Measurements from ENCODE around the gene AKR1E2.

AKR1E2 gene

GRCh38 chr10:4828005-4828404 lies 2.0 kb downstream of the AKR1E2 start:
- intact Hi-C loops (cut with DNase I; ENCODE audit: low total_unique reads) = no loop called here
- TF ChIP-seq, protein P1, sequence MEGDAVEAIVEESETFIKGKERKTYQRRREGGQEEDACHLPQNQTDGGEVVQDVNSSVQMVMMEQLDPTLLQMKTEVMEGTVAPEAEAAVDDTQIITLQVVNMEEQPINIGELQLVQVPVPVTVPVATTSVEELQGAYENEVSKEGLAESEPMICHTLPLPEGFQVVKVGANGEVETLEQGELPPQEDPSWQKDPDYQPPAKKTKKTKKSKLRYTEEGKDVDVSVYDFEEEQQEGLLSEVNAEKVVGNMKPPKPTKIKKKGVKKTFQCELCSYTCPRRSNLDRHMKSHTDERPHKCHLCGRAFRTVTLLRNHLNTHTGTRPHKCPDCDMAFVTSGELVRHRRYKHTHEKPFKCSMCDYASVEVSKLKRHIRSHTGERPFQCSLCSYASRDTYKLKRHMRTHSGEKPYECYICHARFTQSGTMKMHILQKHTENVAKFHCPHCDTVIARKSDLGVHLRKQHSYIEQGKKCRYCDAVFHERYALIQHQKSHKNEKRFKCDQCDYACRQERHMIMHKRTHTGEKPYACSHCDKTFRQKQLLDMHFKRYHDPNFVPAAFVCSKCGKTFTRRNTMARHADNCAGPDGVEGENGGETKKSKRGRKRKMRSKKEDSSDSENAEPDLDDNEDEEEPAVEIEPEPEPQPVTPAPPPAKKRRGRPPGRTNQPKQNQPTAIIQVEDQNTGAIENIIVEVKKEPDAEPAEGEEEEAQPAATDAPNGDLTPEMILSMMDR (IDR thresholded peaks at IDR 0.05) = no peak
- no peak overlapping the region for H3K4me3 ChIP-seq

DNA sequence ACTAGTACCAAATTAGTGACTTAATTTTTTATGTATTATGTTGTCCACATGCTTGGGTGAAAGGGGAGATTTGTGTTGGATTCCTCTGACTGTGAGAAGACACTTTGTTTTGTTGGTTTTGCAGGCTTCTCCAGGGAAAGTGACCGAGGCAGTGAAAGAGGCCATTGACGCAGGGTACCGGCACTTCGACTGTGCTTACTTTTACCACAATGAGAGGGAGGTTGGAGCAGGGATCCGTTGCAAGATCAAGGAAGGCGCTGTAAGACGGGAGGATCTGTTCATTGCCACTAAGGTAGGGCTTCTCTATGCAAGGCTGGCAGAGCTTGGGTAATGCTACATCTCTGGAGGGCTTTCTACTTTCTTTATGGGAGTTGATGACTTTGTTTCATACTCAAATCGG lies 4.5 kb downstream of the AKR1E2 start:
- intact Hi-C loops (cut with DNase I; ENCODE audit: low total_unique reads) = no loop called here
- Histone ChIP-seq H3K4me1 (peaks cover 0 to 16% (median 6%) of the 10 kb centered on the region in 4 donors), H3K4me3 (no peak overlapping the region), H3K27me3 (no peaks in the 10 kb centered on the region), H3K27ac (no peak overlapping the region), H3K9me3 (no peaks in the 10 kb centered on the region), H3K36me3 (peaks cover 9 to 33% (median 12%) of the 10 kb centered on the region in 3 donors)
- TF ChIP-seq, protein P1 (IDR thresholded peaks at IDR 0.05) = no peak
- DNase-seq = no peak

More at GRCh38 chr10:4828005-4828404, 2.0 kb downstream of the AKR1E2 start:
- no peaks in the 10 kb centered on the region for H3K27me3 ChIP-seq
- H3K4me1 ChIP-seq = peaks cover 0 to 18% (median 6%) of the 10 kb centered on the region in 4 donors
- H3K27ac ChIP-seq = no peak overlapping the region
- no peaks in the 10 kb centered on the region for H3K9me3 ChIP-seq
- DNase-seq = no peak
- H3K36me3 ChIP-seq = peaks cover 0 to 10% (median under 1%) of the 10 kb centered on the region in 3 donors

DNA sequence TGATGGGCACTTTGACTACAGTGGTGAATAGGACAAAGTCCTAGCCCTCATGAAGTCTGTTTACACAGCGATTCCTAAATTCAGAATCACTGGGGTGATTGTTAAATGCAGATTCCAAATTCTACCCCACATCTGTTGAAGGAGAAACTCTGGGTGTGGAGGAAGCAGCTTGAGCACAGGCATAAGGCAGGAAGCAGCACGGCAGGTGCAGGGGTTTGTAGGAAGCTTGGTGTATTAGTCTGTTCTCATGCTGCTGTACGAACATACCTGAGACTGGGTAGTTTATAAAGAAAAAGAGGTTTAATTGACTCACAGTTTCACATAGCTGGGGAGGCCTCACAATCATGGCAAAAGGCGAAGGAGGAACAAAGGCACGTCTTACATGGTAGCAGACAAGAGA lies 5.1 kb downstream of the AKR1E2 start:
- DNase-seq = no peak
- H3K27ac ChIP-seq = no peak overlapping the region
- H3K36me3 ChIP-seq = peaks cover 14 to 39% (median 15%) of the 10 kb centered on the region in 3 donors
- intact Hi-C loops (cut with DNase I; ENCODE audit: low total_unique reads) = no loop called here
- TF ChIP-seq, protein P1 (IDR thresholded peaks at IDR 0.05) = no peak
- H3K4me3 ChIP-seq = no peak overlapping the region
- no peaks in the 10 kb centered on the region for H3K9me3 ChIP-seq
- no peaks in the 10 kb centered on the region for H3K27me3 ChIP-seq
- peaks cover 0 to 12% (median 3%) of the 10 kb centered on the region in 4 donors for H3K4me1 ChIP-seq

GRCh38 chr10:4833286-4833685 lies 7.3 kb downstream of the AKR1E2 start:
- no peak overlapping the region for H3K27ac ChIP-seq
- H3K4me3 ChIP-seq = no peak overlapping the region
- H3K27me3 ChIP-seq = no peaks in the 10 kb centered on the region
- peaks cover 18 to 59% (median 21%) of the 10 kb centered on the region in 3 donors for H3K36me3 ChIP-seq
- intact Hi-C loops (cut with DNase I; ENCODE audit: low total_unique reads) = no loop called here
- no peak for DNase-seq
- no peaks in the 10 kb centered on the region for H3K9me3 ChIP-seq
- no peaks in the 10 kb centered on the region for H3K4me1 ChIP-seq
- TF ChIP-seq, protein P1 (IDR thresholded peaks at IDR 0.05) = no peak

DNA sequence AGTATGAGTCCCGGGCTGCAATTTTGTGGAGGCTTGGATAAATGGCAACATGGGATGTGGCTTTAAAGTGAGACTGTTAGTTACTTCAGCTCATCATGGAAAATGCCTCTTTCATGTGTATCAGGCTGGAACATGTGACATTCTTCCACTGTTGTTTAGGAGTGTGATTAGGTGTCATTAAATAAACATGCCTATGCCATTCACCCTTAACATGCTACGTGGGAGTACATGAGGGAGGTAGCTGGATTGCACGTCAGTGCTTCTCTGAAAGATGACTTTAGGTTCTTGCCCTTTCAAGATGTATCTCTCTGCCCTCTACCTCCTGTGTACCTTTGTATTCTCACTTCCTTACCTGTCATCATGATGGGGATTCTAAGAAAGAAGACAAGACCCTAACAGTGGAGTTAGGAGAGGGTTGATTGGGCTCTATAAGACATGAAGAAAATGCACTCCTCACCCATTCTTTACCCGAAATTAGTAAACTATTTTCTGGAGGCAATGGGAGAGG lies 8.9 kb downstream of the AKR1E2 start:
- DNase-seq = no peak
- intact Hi-C loops (cut with DNase I; ENCODE audit: low total_unique reads) = no loop called here
- peaks cover 18 to 65% (median 21%) of the 10 kb centered on the region in 3 donors for H3K36me3 ChIP-seq
- H3K4me1 ChIP-seq = no peaks in the 10 kb centered on the region
- H3K9me3 ChIP-seq = no peaks in the 10 kb centered on the region
- no peak overlapping the region for H3K27ac ChIP-seq
- TF ChIP-seq, protein P1 (IDR thresholded peaks at IDR 0.05) = no peak
- H3K27me3 ChIP-seq = no peaks in the 10 kb centered on the region
- no peak overlapping the region for H3K4me3 ChIP-seq

GRCh38 chr10:4835494-4835918 lies 9.5 kb downstream of the AKR1E2 start:
- no peak overlapping the region for H3K27ac ChIP-seq
- no peaks in the 10 kb centered on the region for H3K9me3 ChIP-seq
- no peaks in the 10 kb centered on the region for H3K4me1 ChIP-seq
- H3K36me3 ChIP-seq = peaks cover 18 to 66% (median 21%) of the 10 kb centered on the region in 3 donors
- no peak overlapping the region for H3K4me3 ChIP-seq
- no peaks in the 10 kb centered on the region for H3K27me3 ChIP-seq
- intact Hi-C loops (cut with DNase I; ENCODE audit: low total_unique reads) = no loop called here
- no peak for DNase-seq
- TF ChIP-seq, protein P1 (IDR thresholded peaks at IDR 0.05) = no peak

Data from tibial artery (tissue), 4 donors.